HEK293 (cell line): Measurements from ENCODE around the gene DDX27.

ENCODE experiments used
- CTCF ChIA-PET: fragments of 350-600 bp; formaldehyde crosslinking; extraction: SDS; loops from one replicate; lab custom pipeline; 2021; ENCODE audit warnings: antibody characterized with exemption; lab: Yijun Ruan, JAX
- POLR2A ChIA-PET: fragments of 300-600 bp; formaldehyde crosslinking; extraction: SDS; loops from one replicate; lab custom pipeline; 2020; ENCODE audit warnings: antibody characterized with exemption, inconsistent platforms; lab: Yijun Ruan, JAX
- H3K27ac ChIP-seq: fragments of 200-500 bp; sonication (Bioruptor generic); 2 replicates; pipeline ENCODE4 v1.5.1; 2014; ENCODE audit warnings: low read depth, low read length, control low read depth, inconsistent platforms; ENCODE audit errors: extremely low read depth
- H3K36me3 ChIP-seq, 2 experiments: fragments of 200-500 bp in 1 of 2; sonication (Bioruptor generic) in 1 of 2; 1 replicate in 1 of 2; 2 replicates in 1 of 2; pipeline ENCODE4 v1.5.1; 2014 to 2017; ENCODE audit warnings: inconsistent platforms in 2 of 2, low read length in 2 of 2; ENCODE audit not compliant: control insufficient read depth in 2 of 2, insufficient read depth in 1 of 2
- H3K4me1 ChIP-seq: fragments of 200-500 bp; sonication (Bioruptor generic); 2 replicates; pipeline ENCODE4 v1.5.1; 2014; ENCODE audit warnings: mild to moderate bottlenecking, low read length, inconsistent platforms; ENCODE audit not compliant: control insufficient read depth, insufficient read depth
- H3K4me3 ChIP-seq: 2 replicates; pipeline ENCODE4 v1.5.1; 2011; ENCODE audit warnings: low read depth, mild to moderate bottlenecking, control low read depth, low read length, moderate library complexity
- H3K9me3 ChIP-seq: fragments of 200-500 bp; sonication (Bioruptor generic); 2 replicates; pipeline ENCODE4 v1.5.1; 2014; ENCODE audit warnings: low read depth, low read length, inconsistent platforms; ENCODE audit not compliant: control insufficient read depth, insufficient read depth
- BCL11B ChIP-seq: fragments of 450-650 bp; formaldehyde crosslinking; IDR thresholded peaks from 2 replicates; pipeline ENCODE4 v1.5.1; 2016; ENCODE audit warnings: low read depth, missing biosample characterization, missing genetic modification characterization
- CTCF ChIP-seq: fragments of 450-650 bp; formaldehyde crosslinking; IDR thresholded peaks from 2 replicates; pipeline ENCODE4 v1.5.1; 2016; ENCODE audit warnings: missing biosample characterization, missing genetic modification characterization
- KLF16 ChIP-seq: fragments of 450-650 bp; formaldehyde crosslinking; IDR thresholded peaks from 2 replicates; pipeline ENCODE4 v1.5.1; 2017; ENCODE audit warnings: missing biosample characterization, missing genetic modification characterization
- OVOL3 ChIP-seq: fragments of 450-650 bp; formaldehyde crosslinking; IDR thresholded peaks from 2 replicates; pipeline ENCODE4 v1.5.1; 2016; ENCODE audit warnings: missing biosample characterization, missing genetic modification characterization
- PRDM1 ChIP-seq: fragments of 450-650 bp; formaldehyde crosslinking; IDR thresholded peaks from 2 replicates; pipeline ENCODE4; 2016; ENCODE audit warnings: missing biosample characterization, missing genetic modification characterization
- PRDM4 ChIP-seq: fragments of 450-650 bp; formaldehyde crosslinking; IDR thresholded peaks from 2 replicates; pipeline ENCODE4 v1.5.1; 2017; ENCODE audit warnings: missing biosample characterization, missing genetic modification characterization
- SP2 ChIP-seq: fragments of 450-650 bp; formaldehyde crosslinking; IDR thresholded peaks from 2 replicates; pipeline ENCODE4 v1.5.1; 2016; ENCODE audit warnings: missing biosample characterization, missing genetic modification characterization
- ZBTB17 ChIP-seq: fragments of 450-650 bp; formaldehyde crosslinking; IDR thresholded peaks from 2 replicates; pipeline ENCODE4 v1.5.1; 2016; ENCODE audit warnings: missing biosample characterization, missing genetic modification characterization
- ZBTB21 ChIP-seq: fragments of 450-650 bp; formaldehyde crosslinking; IDR thresholded peaks from 2 replicates; pipeline ENCODE4 v1.5.1; 2017; ENCODE audit warnings: missing biosample characterization, missing genetic modification characterization
- ZFP69B ChIP-seq: fragments of 450-650 bp; formaldehyde crosslinking; IDR thresholded peaks from 2 replicates; pipeline ENCODE4 v1.5.1; 2016; ENCODE audit warnings: missing biosample characterization, missing genetic modification characterization
- ZNF132 ChIP-seq: fragments of 450-650 bp; formaldehyde crosslinking; IDR thresholded peaks from 2 replicates; pipeline ENCODE4 v1.5.1; 2017; ENCODE audit warnings: missing biosample characterization, missing genetic modification characterization, borderline replicate concordance
- ZNF239 ChIP-seq: fragments of 450-650 bp; formaldehyde crosslinking; IDR thresholded peaks from 2 replicates; pipeline ENCODE4 v1.5.1; 2016; ENCODE audit warnings: missing biosample characterization, missing genetic modification characterization
- ZNF423 ChIP-seq: fragments of 450-650 bp; formaldehyde crosslinking; IDR thresholded peaks from 2 replicates; pipeline ENCODE4 v1.5.1; 2016; ENCODE audit warnings: missing biosample characterization, missing genetic modification characterization
- ZNF529 ChIP-seq: fragments of 450-650 bp; formaldehyde crosslinking; IDR thresholded peaks from 2 replicates; pipeline ENCODE4 v1.5.1; 2017; ENCODE audit warnings: missing genetic modification characterization, missing biosample characterization; ENCODE audit not compliant: insufficient replicate concordance
- ZNF600 ChIP-seq: fragments of 450-650 bp; formaldehyde crosslinking; IDR thresholded peaks from 2 replicates; pipeline ENCODE4 v1.5.1; 2016; ENCODE audit warnings: missing biosample characterization, missing genetic modification characterization
- ZNF623 ChIP-seq: fragments of 450-650 bp; formaldehyde crosslinking; IDR thresholded peaks from 2 replicates; pipeline ENCODE4 v1.5.1; 2016; ENCODE audit warnings: missing biosample characterization, missing genetic modification characterization
- ZNF624 ChIP-seq: fragments of 450-650 bp; formaldehyde crosslinking; IDR thresholded peaks from 2 replicates; pipeline ENCODE4 v1.5.1; 2017; ENCODE audit warnings: missing biosample characterization, missing genetic modification characterization
- ZNF658 ChIP-seq: fragments of 450-650 bp; formaldehyde crosslinking; IDR thresholded peaks from 2 replicates; pipeline ENCODE4; 2016; ENCODE audit warnings: missing biosample characterization, missing genetic modification characterization
- ZNF768 ChIP-seq: fragments of 450-650 bp; formaldehyde crosslinking; IDR thresholded peaks from 2 replicates; pipeline ENCODE4 v1.5.1; 2018; ENCODE audit warnings: missing biosample characterization, mild to moderate bottlenecking, missing genetic modification characterization
- ZNF830 ChIP-seq: fragments of 450-650 bp; IDR thresholded peaks from 2 replicates; pipeline ENCODE4 v1.5.0; 2018; ENCODE audit warnings: missing biosample characterization, missing genetic modification characterization, low read depth, mild to moderate bottlenecking, moderate library complexity
- ZSCAN30 ChIP-seq: fragments of 450-650 bp; IDR thresholded peaks from 2 replicates; pipeline ENCODE4 v1.5.1; 2018; ENCODE audit warnings: missing biosample characterization, mild to moderate bottlenecking, missing genetic modification characterization, moderate library complexity
- TF ChIP-seq, protein P1 (sequence below): fragments of 450-650 bp; formaldehyde crosslinking; IDR thresholded peaks from 2 replicates; pipeline ENCODE4 v1.5.1; 2016; ENCODE audit warnings: missing biosample characterization, missing genetic modification characterization
- TF ChIP-seq, protein P2 (sequence below): fragments of 450-650 bp; formaldehyde crosslinking; IDR thresholded peaks from 2 replicates; pipeline ENCODE4 v1.5.1; 2017; ENCODE audit warnings: missing biosample characterization, mild to moderate bottlenecking, missing genetic modification characterization, moderate library complexity

Gene DDX27

GRCh38 chr20:49229381-49229780 is 10.2 kb downstream of the DDX27 start (continued):
- TF ChIP-seq, protein P1, sequence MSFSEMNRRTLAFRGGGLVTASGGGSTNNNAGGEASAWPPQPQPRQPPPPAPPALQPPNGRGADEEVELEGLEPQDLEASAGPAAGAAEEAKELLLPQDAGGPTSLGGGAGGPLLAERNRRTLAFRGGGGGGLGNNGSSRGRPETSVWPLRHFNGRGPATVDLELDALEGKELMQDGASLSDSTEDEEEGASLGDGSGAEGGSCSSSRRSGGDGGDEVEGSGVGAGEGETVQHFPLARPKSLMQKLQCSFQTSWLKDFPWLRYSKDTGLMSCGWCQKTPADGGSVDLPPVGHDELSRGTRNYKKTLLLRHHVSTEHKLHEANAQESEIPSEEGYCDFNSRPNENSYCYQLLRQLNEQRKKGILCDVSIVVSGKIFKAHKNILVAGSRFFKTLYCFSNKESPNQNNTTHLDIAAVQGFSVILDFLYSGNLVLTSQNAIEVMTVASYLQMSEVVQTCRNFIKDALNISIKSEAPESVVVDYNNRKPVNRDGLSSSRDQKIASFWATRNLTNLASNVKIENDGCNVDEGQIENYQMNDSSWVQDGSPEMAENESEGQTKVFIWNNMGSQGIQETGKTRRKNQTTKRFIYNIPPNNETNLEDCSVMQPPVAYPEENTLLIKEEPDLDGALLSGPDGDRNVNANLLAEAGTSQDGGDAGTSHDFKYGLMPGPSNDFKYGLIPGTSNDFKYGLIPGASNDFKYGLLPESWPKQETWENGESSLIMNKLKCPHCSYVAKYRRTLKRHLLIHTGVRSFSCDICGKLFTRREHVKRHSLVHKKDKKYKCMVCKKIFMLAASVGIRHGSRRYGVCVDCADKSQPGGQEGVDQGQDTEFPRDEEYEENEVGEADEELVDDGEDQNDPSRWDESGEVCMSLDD (tag by site-specific recombination), result no peak
- no peak for TF ChIP-seq BCL11B (tag by site-specific recombination)
- TF ChIP-seq KLF16 (tag by site-specific recombination), result no peak
- no peak for TF ChIP-seq ZNF529 (tag by site-specific recombination)
- no peak for TF ChIP-seq SP2 (tag by site-specific recombination)
- TF ChIP-seq, protein P2, sequence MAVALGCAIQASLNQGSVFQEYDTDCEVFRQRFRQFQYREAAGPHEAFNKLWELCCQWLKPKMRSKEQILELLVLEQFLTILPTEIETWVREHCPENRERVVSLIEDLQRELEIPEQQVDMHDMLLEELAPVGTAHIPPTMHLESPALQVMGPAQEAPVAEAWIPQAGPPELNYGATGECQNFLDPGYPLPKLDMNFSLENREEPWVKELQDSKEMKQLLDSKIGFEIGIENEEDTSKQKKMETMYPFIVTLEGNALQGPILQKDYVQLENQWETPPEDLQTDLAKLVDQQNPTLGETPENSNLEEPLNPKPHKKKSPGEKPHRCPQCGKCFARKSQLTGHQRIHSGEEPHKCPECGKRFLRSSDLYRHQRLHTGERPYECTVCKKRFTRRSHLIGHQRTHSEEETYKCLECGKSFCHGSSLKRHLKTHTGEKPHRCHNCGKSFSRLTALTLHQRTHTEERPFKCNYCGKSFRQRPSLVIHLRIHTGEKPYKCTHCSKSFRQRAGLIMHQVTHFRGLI (tag by site-specific recombination), result no peak
- no peak for TF ChIP-seq ZNF658 (tag by site-specific recombination)
- no peak for TF ChIP-seq ZBTB17 (tag by site-specific recombination)
- no peak for TF ChIP-seq ZNF624
- TF ChIP-seq PRDM4, result no peak
- no peak for TF ChIP-seq ZBTB21 (tag by site-specific recombination)
- no peak for TF ChIP-seq ZNF830 (tag by site-specific recombination)
- no peak for TF ChIP-seq ZNF623
- TF ChIP-seq ZFP69B (tag by site-specific recombination), result no peak
- no peak for TF ChIP-seq PRDM1

DNA sequence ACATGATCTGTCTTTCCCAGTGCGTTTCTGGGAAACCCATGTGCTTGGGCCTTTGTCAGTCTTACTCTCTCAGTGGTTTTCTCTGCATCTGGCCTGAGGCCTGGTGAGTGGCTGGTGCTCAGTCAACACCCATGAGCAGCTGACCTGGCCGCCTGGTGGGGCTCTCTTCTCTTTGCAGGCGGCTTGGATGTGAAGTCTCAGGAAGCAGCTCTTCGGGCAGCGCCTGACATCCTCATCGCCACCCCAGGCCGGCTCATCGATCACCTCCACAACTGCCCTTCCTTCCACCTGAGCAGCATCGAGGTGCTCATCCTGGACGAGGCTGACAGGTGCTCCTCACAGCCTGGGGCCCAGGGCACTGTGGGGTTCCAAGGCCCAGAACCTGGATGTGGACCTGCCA is 10.8 kb downstream of the DDX27 start:
- TF ChIP-seq ZNF132 (tag by site-specific recombination) (no peak), ZSCAN30 (tag by site-specific recombination) (no peak)
- Histone ChIP-seq H3K4me3 (no peak overlapping the region), H3K4me1 (no peaks in the 10 kb centered on the region), H3K9me3 (no peaks in the 10 kb centered on the region), H3K36me3 (peaks cover 20 to 86% of the 10 kb centered on the region in 2 experiments), H3K27ac (no peak overlapping the region)
- ChIA-PET POLR2A (interaction anchor here (0.6 kb wide), 1 partner anchor 104 kb away, joined by 3 read pairs; no protein-coding TSS in a partner anchor), CTCF (interaction anchor here (0.6 to 1.3 kb wide), 3 partner anchors 8 to 126 kb away, joined by 3 read pairs; no protein-coding TSS in a partner anchor)

DNA sequence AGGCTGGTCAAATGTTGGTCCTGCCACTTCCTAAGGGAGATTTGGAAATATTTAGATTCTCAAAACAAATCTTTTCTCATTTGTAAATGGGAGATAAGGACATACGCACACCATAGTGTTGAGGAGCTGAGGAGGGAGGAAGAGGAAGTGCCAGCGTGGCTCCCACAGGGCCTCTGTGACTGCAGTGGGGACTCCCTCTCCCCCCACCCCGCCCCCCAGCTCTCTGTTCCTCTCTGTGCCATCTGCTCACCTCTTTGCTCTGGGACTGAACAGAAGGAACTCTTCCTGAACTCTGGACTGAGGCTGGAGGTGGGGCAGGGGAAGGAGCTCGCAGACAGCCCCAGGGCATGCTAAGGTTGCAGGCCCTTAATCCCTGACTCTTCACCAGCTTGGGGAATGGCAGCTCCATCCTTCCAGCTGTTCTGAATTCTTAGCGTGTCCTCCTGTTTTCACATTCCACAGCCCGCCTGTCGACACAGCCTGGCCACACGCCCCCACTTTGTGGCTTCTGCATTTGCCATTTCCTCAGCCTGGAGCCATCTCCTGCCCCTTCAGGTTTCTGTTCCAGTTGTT is 11.4 kb downstream of the DDX27 start:
- Histone ChIP-seq H3K4me1 (no peaks in the 10 kb centered on the region), H3K36me3 (peaks cover 24 to 86% of the 10 kb centered on the region in 2 experiments), H3K27ac (no peak overlapping the region), H3K9me3 (no peaks in the 10 kb centered on the region), H3K4me3 (no peak overlapping the region)
- CTCF ChIA-PET, result interaction anchor here (0.7 to 2.5 kb wide), 3 partner anchors 16 to 101 kb away, joined by 3 to 8 read pairs (median 4); no protein-coding TSS in a partner anchor
- POLR2A ChIA-PET, result interaction anchor here (0.6 to 1.8 kb wide), 3 partner anchors 13 to 463 kb away, joined by 3 to 6 read pairs (median 3); no protein-coding TSS in a partner anchor
- TF ChIP-seq ZNF423 (tag by site-specific recombination), result no peak
- no peak for TF ChIP-seq CTCF (tag by site-specific recombination)
- no peak for TF ChIP-seq ZNF239
- no peak for TF ChIP-seq ZNF600
- no peak for TF ChIP-seq OVOL3 (tag by site-specific recombination)
- no peak for TF ChIP-seq ZNF768
